SJSA1 (cell line): Measurements from ENCODE around the gene PPP1R36. TPM values are rescaled to one million over a fixed set of nuclear protein-coding genes. Genes with fewer than 3 reads are reported as not detected.

Experiments
- total RNA-seq: library from RNA; depleted of rRNA; stranded (reverse); fragments of >200 nt; shearing (Covaris generic); gene quantifications from 2 replicates; pipeline ENCODE4 v1.2.3, GENCODE V29; 2014; rRNA removed

PPP1R36 gene
- total RNA-seq, 1 experiment from 2014 or later: 0.29 TPM

Other genes with a start within 250 kb of the PPP1R36 start
- 39.5 and 56.6 TPM in 2 replicates for gene MTHFD1, start 161.6 kb upstream of the PPP1R36 start, total RNA-seq
- 7.3 and 8.3 TPM in 2 replicates for gene AKAP5, start 84.5 kb upstream of the PPP1R36 start, total RNA-seq
- 1.5 and 2.2 TPM in 2 replicates for gene ZBTB25, start 46.1 kb upstream of the PPP1R36 start, total RNA-seq
- 40.3 and 49.9 TPM in 2 replicates for gene ZBTB1, start 45.2 kb upstream of the PPP1R36 start, total RNA-seq
- gene HSPA2, start 9.2 kb upstream of the PPP1R36 start, total RNA-seq: 6.8 and 15.0 TPM in 2 replicates
- gene PLEKHG3, start 154.5 kb downstream of the PPP1R36 start, total RNA-seq: 34.6 and 79.5 TPM in 2 replicates